IMR-90 (cell line): Measurements from ENCODE around the gene DDX6. TPM values are rescaled to one million over a fixed set of nuclear protein-coding genes. Genes with fewer than 3 reads are reported as not detected.
A peak's percentile ranks its signal among the peaks of the same experiment; 100 is the strongest.

Source experiments
- ATAC-seq: fragments of 200-7000 bp; cut with Tn5 transposase; 2 replicates; pipeline ENCODE4 v1.9.1; 2020; ENCODE audit warnings: low read depth, mild to moderate bottlenecking, moderate library complexity
- Bru-seq: library from RNA; stranded (reverse); fragments of 400-500 nt; gene quantifications from one replicate; lab custom pipeline; 2021; lab: Mats Ljungman, UMichigan
- BruChase-seq, 2 experiments: library from RNA; stranded (reverse); fragments of 400-500 nt; gene quantifications; one replicate each; lab custom pipeline; 2021; lab: Mats Ljungman, UMichigan
- BruUV-seq: library from RNA; stranded (reverse); fragments of 400-500 nt; replicated peaks from 2 replicates; lab custom pipeline; 2021; lab: Mats Ljungman, UMichigan
- CTCF ChIA-PET: fragments of 300-600 bp; formaldehyde crosslinking; extraction: SDS; loops from one replicate; lab custom pipeline; 2021; ENCODE audit warnings: antibody characterized with exemption; lab: Yijun Ruan, JAX
- POLR2A ChIA-PET: fragments of 300-600 bp; sonication (Branson Sonifier 250); formaldehyde crosslinking; loops from one replicate; lab custom pipeline; 2022; ENCODE audit warnings: antibody characterized with exemption; ENCODE audit not compliant: unreplicated experiment; lab: Charles Lee
- DNase-seq: peaks from one replicate; pipeline ENCODE4 v3.0.0; 2013
- H2AFZ ChIP-seq: replicated peaks from 2 replicates; pipeline ENCODE3; 2013; ENCODE audit warnings: low read length, mild to moderate bottlenecking; ENCODE audit not compliant: poor library complexity
- H2AK5ac ChIP-seq: 2 replicates; pipeline ENCODE4 v1.6.1; 2013; ENCODE audit warnings: low read depth, low read length, inconsistent platforms
- H2AK9ac ChIP-seq: replicated peaks from 2 replicates; pipeline ENCODE3; 2013; ENCODE audit warnings: mild to moderate bottlenecking, low read depth, low read length, moderate library complexity; ENCODE audit not compliant: poor library complexity
- H2BK120ac ChIP-seq: 2 replicates; pipeline ENCODE4 v1.6.1; 2013; ENCODE audit warnings: low read depth, low read length, inconsistent platforms
- H2BK15ac ChIP-seq: 3 replicates; pipeline ENCODE4 v1.6.1; 2013; ENCODE audit warnings: low read depth, low read length, inconsistent platforms
- H2BK20ac ChIP-seq: 2 replicates; pipeline ENCODE4 v1.6.1; 2013; ENCODE audit warnings: low read depth, mild to moderate bottlenecking, inconsistent platforms, low read length, moderate library complexity
- H2BK5ac ChIP-seq: 2 replicates; pipeline ENCODE4 v1.6.1; 2013; ENCODE audit warnings: mild to moderate bottlenecking, low read depth, low read length, inconsistent platforms; ENCODE audit not compliant: poor library complexity, severe bottlenecking
- H3K14ac ChIP-seq: replicated peaks from 2 replicates; pipeline ENCODE4 v1.6.1; 2013; ENCODE audit warnings: low read depth, low read length, inconsistent platforms
- H3K18ac ChIP-seq: 2 replicates; pipeline ENCODE4 v1.6.1; 2013; ENCODE audit warnings: low read depth, low read length, control low read depth
- H3K23ac ChIP-seq: 2 replicates; pipeline ENCODE4 v1.6.1; 2013; ENCODE audit warnings: low read depth, low read length, inconsistent platforms
- H3K27ac ChIP-seq: 2 replicates; pipeline ENCODE4 v1.5.1; 2013; ENCODE audit warnings: mild to moderate bottlenecking, control low read depth, low read length; ENCODE audit not compliant: insufficient read depth
- H3K27me3 ChIP-seq: 2 replicates; pipeline ENCODE4 v1.6.1; 2013; ENCODE audit warnings: low read length; ENCODE audit not compliant: control insufficient read depth, insufficient read depth
- H3K36me3 ChIP-seq: 2 replicates; pipeline ENCODE4 v1.6.1; 2013; ENCODE audit warnings: low read length, mixed read lengths; ENCODE audit not compliant: control insufficient read depth, insufficient read depth
- H3K4ac ChIP-seq: 2 replicates; pipeline ENCODE4 v1.6.1; 2013; ENCODE audit warnings: low read depth, low read length, inconsistent platforms
- H3K4me1 ChIP-seq: 2 replicates; pipeline ENCODE4 v1.6.1; 2013; ENCODE audit warnings: low read length, mixed read lengths; ENCODE audit not compliant: control insufficient read depth, insufficient read depth
- H3K4me2 ChIP-seq: 2 replicates; pipeline ENCODE4 v1.6.1; 2013; ENCODE audit warnings: low read depth, mild to moderate bottlenecking, control low read depth, low read length, moderate library complexity
- H3K4me3 ChIP-seq: 2 replicates; pipeline ENCODE4 v1.5.1; 2013; ENCODE audit warnings: low read depth, mild to moderate bottlenecking, control low read depth, low read length, moderate library complexity; ENCODE audit not compliant: insufficient read depth
- H3K56ac ChIP-seq: 2 replicates; pipeline ENCODE4 v1.6.1; 2013; ENCODE audit warnings: low read length, inconsistent platforms; ENCODE audit not compliant: insufficient read depth; ENCODE audit errors: extremely low read depth
- H3K79me1 ChIP-seq, 2 experiments: 2 replicates each; pipeline ENCODE4 v1.6.1; 2013; ENCODE audit warnings: low read length in 2 of 2, inconsistent platforms in 1 of 2, low read depth in 1 of 2
- H3K9ac ChIP-seq: 2 replicates; pipeline ENCODE4 v1.6.1; 2013; ENCODE audit warnings: low read depth, low read length, control low read depth
- H3K9me1 ChIP-seq: 2 replicates; pipeline ENCODE4 v1.6.1; 2013; ENCODE audit warnings: low read length, inconsistent platforms; ENCODE audit not compliant: insufficient read depth
- H3K9me3 ChIP-seq: 2 replicates; pipeline ENCODE4 v1.6.1; 2013; ENCODE audit warnings: low read length; ENCODE audit not compliant: control insufficient read depth, insufficient read depth
- H4K20me1 ChIP-seq: 2 replicates; pipeline ENCODE4 v1.6.1; 2013; ENCODE audit warnings: low read length, inconsistent platforms; ENCODE audit not compliant: insufficient read depth
- H4K5ac ChIP-seq: 2 replicates; pipeline ENCODE4 v1.6.1; 2013; ENCODE audit warnings: mild to moderate bottlenecking, low read depth, low read length, control low read depth
- H4K8ac ChIP-seq, 2 experiments: 2 replicates each; pipeline ENCODE4 v1.6.1; 2013; ENCODE audit warnings: low read depth in 2 of 2, low read length in 2 of 2, control low read depth in 1 of 2, inconsistent platforms in 1 of 2
- H4K91ac ChIP-seq: 2 replicates; pipeline ENCODE4 v1.6.1; 2013; ENCODE audit warnings: low read depth, low read length, inconsistent platforms; ENCODE audit not compliant: insufficient read depth
- CEBPB ChIP-seq: IDR thresholded peaks from 2 replicates; pipeline ENCODE4 v1.6.1; 2012; ENCODE audit warnings: low read depth, low read length, improper control_type of control experiment
- CHD1 ChIP-seq: IDR thresholded peaks from 2 replicates; pipeline ENCODE4 v1.6.1; 2012; ENCODE audit warnings: low read depth, low read length, improper control_type of control experiment
- MAZ ChIP-seq: IDR thresholded peaks from 2 replicates; pipeline ENCODE4 v1.6.1; 2012; ENCODE audit warnings: low read depth, mild to moderate bottlenecking, low read length, improper control_type of control experiment, moderate library complexity, borderline replicate concordance
- MXI1 ChIP-seq: IDR thresholded peaks from 2 replicates; pipeline ENCODE4 v1.6.1; 2012; ENCODE audit warnings: low read depth, mild to moderate bottlenecking, low read length, moderate library complexity, borderline replicate concordance
- POLR2A ChIP-seq: IDR thresholded peaks from 2 replicates; pipeline ENCODE4 v1.6.1; 2012; ENCODE audit warnings: mild to moderate bottlenecking, low read depth, low read length
- RAD21 ChIP-seq: IDR thresholded peaks from 2 replicates; pipeline ENCODE4 v1.6.1; 2012; ENCODE audit warnings: low read length, improper control_type of control experiment
- RCOR1 ChIP-seq: IDR thresholded peaks from 2 replicates; pipeline ENCODE4 v1.6.1; 2012; ENCODE audit warnings: mild to moderate bottlenecking, low read length, improper control_type of control experiment; ENCODE audit not compliant: insufficient replicate concordance
- RFX5 ChIP-seq: IDR thresholded peaks from 2 replicates; pipeline ENCODE4 v1.8.0; 2012; ENCODE audit warnings: low read depth, mild to moderate bottlenecking, low read length, moderate library complexity
- SMC3 ChIP-seq: fragments of 150-350 bp; IDR thresholded peaks from 2 replicates; pipeline ENCODE4 v1.6.1; 2016; ENCODE audit warnings: low read depth, mild to moderate bottlenecking, antibody characterized with exemption, low read length, moderate library complexity
- WGBS, 2 experiments: methylation state at CpG; one replicate each; pipeline versions ENCODE4 v1.1.5 to v1.1.7; 2013; ENCODE audit warnings: missing lambda C conversion rate in 2 of 2; ENCODE audit not compliant: insufficient read length in 1 of 2; ENCODE audit errors: extremely low coverage in 2 of 2; 5-methylcytosine and 5-hydroxymethylcytosine counted together
- dilution Hi-C: fragments of 300-500 bp; cut with HindIII; formaldehyde crosslinking; loops from one replicate; pipeline ENCODE4 v1.14.3; 2018; ENCODE audit warnings: low sequenced_read_pairs; ENCODE audit not compliant: unreplicated experiment
- in situ Hi-C: fragments of 300-500 bp; cut with MboI; formaldehyde crosslinking; loops from 3 replicates; pipeline ENCODE4 v1.14.3; 2019; ENCODE audit warnings: low sequenced_read_pairs, inconsistent platforms, mixed read lengths
- intact Hi-C: fragments of 100-400 bp; cut with micrococcal nuclease; formaldehyde crosslinking; loops from 2 replicates; pipeline ENCODE4 v1.10.0; 2022
- long read RNA-seq: library from polyadenylated mRNA; unstranded; transcript quantifications from one replicate; pipeline ENCODE4 v2.0.0, GENCODE V29; 2021; ENCODE audit not compliant: unreplicated experiment
- polyA plus RNA-seq, 3 experiments: library from polyadenylated mRNA; depleted of rRNA; stranded (reverse); fragments of >200 nt; gene quantifications; 2 replicates each; pipeline ENCODE4 v1.2.3, GENCODE V29; 2012; ENCODE audit warnings: low replicate concordance in 1 of 3
- total RNA-seq: library from RNA; depleted of rRNA; stranded (reverse); fragments of >200 nt; gene quantifications from 2 replicates; pipeline ENCODE4 v1.2.3, GENCODE V29; 2012; rRNA removed
- TF ChIP-seq, protein P1 (sequence below): conservative IDR thresholded peaks from 2 replicates; pipeline ENCODE4 v1.5.1; 2012; ENCODE audit warnings: mild to moderate bottlenecking, low read depth, low read length, improper control_type of control experiment

Gene DDX6, protein sequence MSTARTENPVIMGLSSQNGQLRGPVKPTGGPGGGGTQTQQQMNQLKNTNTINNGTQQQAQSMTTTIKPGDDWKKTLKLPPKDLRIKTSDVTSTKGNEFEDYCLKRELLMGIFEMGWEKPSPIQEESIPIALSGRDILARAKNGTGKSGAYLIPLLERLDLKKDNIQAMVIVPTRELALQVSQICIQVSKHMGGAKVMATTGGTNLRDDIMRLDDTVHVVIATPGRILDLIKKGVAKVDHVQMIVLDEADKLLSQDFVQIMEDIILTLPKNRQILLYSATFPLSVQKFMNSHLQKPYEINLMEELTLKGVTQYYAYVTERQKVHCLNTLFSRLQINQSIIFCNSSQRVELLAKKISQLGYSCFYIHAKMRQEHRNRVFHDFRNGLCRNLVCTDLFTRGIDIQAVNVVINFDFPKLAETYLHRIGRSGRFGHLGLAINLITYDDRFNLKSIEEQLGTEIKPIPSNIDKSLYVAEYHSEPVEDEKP
- 197 and 225 TPM in 2 replicates for total RNA-seq
- polyA plus RNA-seq (2012; rRNA removed) = 14.7 and 19.2 TPM in 2 replicates
- 2.1 and 3.4 TPM in 2 replicates for polyA plus RNA-seq (2012; cell fraction: cytosol; rRNA removed)
- 1.5 and 13.5 TPM in 2 replicates for polyA plus RNA-seq (2012; cell fraction: nucleus; rRNA removed; ENCODE audit: low replicate concordance)
- percentile 94 among the genes with signal in this experiment for Bru-seq, nascent RNA
- BruChase-seq, experiment 1, labeled RNA remaining after a 6-hour chase = percentile 99 among the genes with signal in this experiment
- BruChase-seq, experiment 2, labeled RNA remaining after a 2-hour chase = percentile 98 among the genes with signal in this experiment
- long read RNA-seq, full-length matches to known transcripts = 8 of 55 reads
- long read RNA-seq, partial matches to known transcripts = 8 of 55 reads
- long read RNA-seq, other reads (novel, unspliced or antisense) = 39 of 55 reads

DNA sequence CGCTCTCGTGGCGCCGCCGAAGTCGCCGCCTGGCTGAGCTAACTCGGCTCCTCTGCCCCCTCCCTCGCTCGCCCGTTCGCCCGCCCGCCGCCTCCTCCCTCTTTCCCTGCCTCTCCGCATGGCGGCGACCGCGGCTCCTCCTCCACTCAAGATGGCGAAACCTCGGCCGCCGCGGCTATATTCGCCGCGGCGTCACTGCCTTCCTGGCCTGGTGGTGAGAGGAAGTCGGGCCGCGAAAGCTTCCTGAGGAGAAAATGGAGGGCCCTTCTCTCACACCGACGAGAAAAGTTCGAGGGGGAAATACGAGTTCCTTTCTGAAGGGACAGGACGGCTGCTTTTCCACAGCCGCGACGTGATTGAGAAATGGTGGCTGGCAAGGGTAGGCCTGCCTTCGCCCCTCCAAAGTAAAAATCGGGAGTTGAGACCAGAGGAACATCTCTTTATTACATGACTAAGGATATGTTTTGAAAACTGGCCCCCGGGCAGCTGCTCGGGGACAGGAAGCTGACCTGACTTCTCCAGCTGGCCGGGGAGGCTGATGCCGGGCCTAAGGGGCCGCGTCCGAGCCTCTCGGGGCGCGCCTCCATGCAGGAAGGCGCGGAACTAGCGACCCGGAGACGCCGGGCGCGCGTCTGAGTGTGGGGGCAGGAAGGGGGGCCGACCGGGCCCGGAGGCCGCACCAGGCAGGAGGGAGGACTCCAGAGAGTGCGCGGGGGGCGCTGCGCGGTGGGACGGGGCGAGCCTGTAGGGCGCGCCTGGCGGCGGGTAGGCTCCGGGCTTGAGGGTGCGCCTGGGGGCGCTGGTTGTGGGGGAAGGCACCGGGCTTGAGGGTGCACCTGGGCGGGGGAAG is at the start of gene DDX6:
Gene DDX6 (minus strand): TSS at position 54 of the 850 bp plus-strand sequence. CDS start 4,913 bp downstream, outside the sequence.
- peak within 1 kb of the TSS; percentile 99 for H4K5ac ChIP-seq
- H2AK5ac ChIP-seq = peak within 1 kb of the TSS; percentile 100
- no peaks in the 10 kb centered on the region for H3K4me1 ChIP-seq
- CTCF ChIA-PET = interaction anchor here (0.7 to 1.8 kb wide), 6 partner anchors 10 to 174 kb away, joined by 3 to 6 read pairs (median 4); no protein-coding TSS in a partner anchor
- H3K14ac ChIP-seq = peak within 1 kb of the TSS; percentile 100
- H3K23ac ChIP-seq = peak within 1 kb of the TSS; percentile 99
- H2BK5ac ChIP-seq = peak within 1 kb of the TSS; percentile 97
- H2AK9ac ChIP-seq = peak within 1 kb of the TSS; percentile 100
- peak within 1 kb of the TSS; percentile 98 to 99 for H4K8ac ChIP-seq
- no peaks in the 10 kb centered on the region for H3K27me3 ChIP-seq
- H3K56ac ChIP-seq = peak within 1 kb of the TSS; percentile 98
- H4K91ac ChIP-seq = peak within 1 kb of the TSS; percentile 98
- peak within 1 kb of the TSS; percentile 100 for H3K4ac ChIP-seq
- no peak for TF ChIP-seq RFX5
- TF ChIP-seq CEBPB = peak; percentile 65
- 0 out of 2 replicates have a peak, but pooled peaks have one; percentile 11 for TF ChIP-seq SMC3
- TF ChIP-seq MXI1 = 0 out of 2 replicates have a peak, but pooled peaks have one; percentile 51
- TF ChIP-seq CHD1 = no peak
- peak; percentile 9; the same call in 1 of the 2 replicates for TF ChIP-seq RAD21
- peak; percentile 97 for TF ChIP-seq MAZ
- TF ChIP-seq, protein P1, sequence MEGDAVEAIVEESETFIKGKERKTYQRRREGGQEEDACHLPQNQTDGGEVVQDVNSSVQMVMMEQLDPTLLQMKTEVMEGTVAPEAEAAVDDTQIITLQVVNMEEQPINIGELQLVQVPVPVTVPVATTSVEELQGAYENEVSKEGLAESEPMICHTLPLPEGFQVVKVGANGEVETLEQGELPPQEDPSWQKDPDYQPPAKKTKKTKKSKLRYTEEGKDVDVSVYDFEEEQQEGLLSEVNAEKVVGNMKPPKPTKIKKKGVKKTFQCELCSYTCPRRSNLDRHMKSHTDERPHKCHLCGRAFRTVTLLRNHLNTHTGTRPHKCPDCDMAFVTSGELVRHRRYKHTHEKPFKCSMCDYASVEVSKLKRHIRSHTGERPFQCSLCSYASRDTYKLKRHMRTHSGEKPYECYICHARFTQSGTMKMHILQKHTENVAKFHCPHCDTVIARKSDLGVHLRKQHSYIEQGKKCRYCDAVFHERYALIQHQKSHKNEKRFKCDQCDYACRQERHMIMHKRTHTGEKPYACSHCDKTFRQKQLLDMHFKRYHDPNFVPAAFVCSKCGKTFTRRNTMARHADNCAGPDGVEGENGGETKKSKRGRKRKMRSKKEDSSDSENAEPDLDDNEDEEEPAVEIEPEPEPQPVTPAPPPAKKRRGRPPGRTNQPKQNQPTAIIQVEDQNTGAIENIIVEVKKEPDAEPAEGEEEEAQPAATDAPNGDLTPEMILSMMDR = peak; percentile 50
- no peak for TF ChIP-seq RCOR1
- TF ChIP-seq POLR2A = peak; percentile 94
- no peaks in the 10 kb centered on the region; the same call in 1 of the 2 replicates for H3K9me1 ChIP-seq
- WGBS, 2 experiments = 0% methylated on average over 26 of the region's 81 CpGs; no CpG with 5 or more reads in 1 of the 2 experiments
- peaks cover 7 to 20% of the 10 kb centered on the region in 2 experiments; a peak in 2 of 4 replicates for H3K79me1 ChIP-seq
- H2BK20ac ChIP-seq = 0 out of 2 replicates have a peak within 1 kb of the TSS, but pooled peaks have one; percentile 73
- intact Hi-C loops = loop anchor here (1.0 to 5.0 kb wide), 3 partner anchors 116 to 165 kb away; partner anchors contain the start of gene UPK2
- DNase-seq (peak; percentile 86), ATAC-seq (peak; percentile 75)
- H2BK120ac ChIP-seq = peak within 1 kb of the TSS; percentile 90
- POLR2A ChIA-PET = interaction anchor here (0.6 kb wide), 1 partner anchor 16 kb away, joined by 6 read pairs; no protein-coding TSS in a partner anchor
- H2BK15ac ChIP-seq = peak within 1 kb of the TSS; percentile 77; the same call in 1 of the 3 replicates
- 0 out of 2 replicates have a peak, but pooled peaks cover 2% of the 10 kb centered on the region for H3K36me3 ChIP-seq
- dilution Hi-C loops = no loop called here
- H4K20me1 ChIP-seq = peaks cover 35% of the 10 kb centered on the region
- H3K4me2 ChIP-seq = peak within 1 kb of the TSS; percentile 86
- in situ Hi-C loops = no loop called here
- peak within 1 kb of the TSS; percentile 97 for H3K4me3 ChIP-seq
- no TSS peak for BruUV-seq
- peak within 1 kb of the TSS; percentile 98 for H3K27ac ChIP-seq
- H3K9me3 ChIP-seq = no peaks in the 10 kb centered on the region
- peak within 1 kb of the TSS; percentile 100 for H3K9ac ChIP-seq
- peak within 1 kb of the TSS; percentile 93 for H3K18ac ChIP-seq
- peak within 1 kb of the TSS; percentile 97 for H2AFZ ChIP-seq
